ENCODE results near the gene RNF150.
"Not testable (repeated sequence)": the region's sequence is repeated elsewhere in the genome, so short reads cannot be mapped to it uniquely, and the experiment has no call there.

RNF150 gene

GRCh38 chr4:140811429-140811828, 321.8 kb downstream of the RNF150 start:
- no peak overlapping the region for H3K4me3 ChIP-seq (ENCODE audit: control insufficient read depth, low read depth, low read length)
- DNase-seq (ENCODE audit: low read depth): no peak
- no peak for TF ChIP-seq CTCF (conservative IDR thresholded peaks at IDR 0.05; ENCODE audit: control insufficient read depth, insufficient read depth, low read depth, low read length)

- DNase-seq (ENCODE audit: low read depth); H3K4me3 ChIP-seq (ENCODE audit: control insufficient read depth, low read depth, low read length): not testable (repeated sequence)
Observed at GRCh38 chr4:140810591-140811169, 322.6 kb downstream of the RNF150 start.
